HG02763 (cell line): ENCODE results near the gene CHFR.
"Not testable (repeated sequence)": the region's sequence is repeated elsewhere in the genome, so short reads cannot be mapped to it uniquely, and the experiment has no call there.

Source experiments
- ATAC-seq: cut with Tn5 transposase; IDR thresholded peaks from one replicate; pipeline ENCODE4 v1.9.1; 2021; ENCODE audit warnings: mild to moderate bottlenecking, moderate library complexity; ENCODE audit not compliant: unreplicated experiment

The CHFR gene

DNA sequence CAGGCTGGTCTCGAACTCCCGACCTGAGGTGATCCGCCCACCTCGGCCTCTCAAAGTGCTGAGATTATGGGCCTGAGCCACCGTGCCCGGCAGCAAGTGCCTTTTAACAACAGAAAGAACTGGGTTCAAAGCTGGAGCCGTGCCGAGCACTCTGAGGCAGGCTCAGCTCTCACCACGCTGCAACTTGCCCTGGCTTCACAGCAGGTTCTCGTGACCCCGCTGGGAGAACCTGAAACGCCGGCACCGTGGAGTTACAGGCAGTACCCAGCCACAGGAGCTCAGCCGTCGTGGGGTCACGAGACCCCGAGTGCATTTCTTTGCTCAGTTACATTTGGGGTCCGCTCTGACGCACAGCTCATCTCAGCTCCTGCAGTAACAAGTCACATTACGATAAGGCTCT, 73.2 kb downstream of the CHFR start:
- ATAC-seq: no peak

DNA sequence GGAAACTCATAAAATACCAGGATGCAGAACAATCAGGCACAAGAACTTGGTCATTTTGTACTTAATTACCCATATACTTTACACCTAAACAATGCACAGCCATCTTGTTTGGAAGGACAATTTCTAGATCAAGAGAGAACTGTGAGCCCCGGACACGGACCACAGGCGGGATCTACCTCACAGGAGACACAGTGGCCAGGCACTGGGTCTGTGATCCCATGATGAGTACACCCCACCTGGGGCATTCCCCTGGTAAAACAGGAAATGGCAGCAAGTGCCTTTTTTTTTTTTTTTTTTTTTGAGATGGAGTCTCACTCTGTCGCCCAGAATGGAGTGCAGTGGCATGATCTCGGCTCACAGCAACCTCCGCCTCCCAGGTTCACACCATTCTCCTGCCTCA, 74.0 kb downstream of the CHFR start:
- ATAC-seq: no peak

DNA sequence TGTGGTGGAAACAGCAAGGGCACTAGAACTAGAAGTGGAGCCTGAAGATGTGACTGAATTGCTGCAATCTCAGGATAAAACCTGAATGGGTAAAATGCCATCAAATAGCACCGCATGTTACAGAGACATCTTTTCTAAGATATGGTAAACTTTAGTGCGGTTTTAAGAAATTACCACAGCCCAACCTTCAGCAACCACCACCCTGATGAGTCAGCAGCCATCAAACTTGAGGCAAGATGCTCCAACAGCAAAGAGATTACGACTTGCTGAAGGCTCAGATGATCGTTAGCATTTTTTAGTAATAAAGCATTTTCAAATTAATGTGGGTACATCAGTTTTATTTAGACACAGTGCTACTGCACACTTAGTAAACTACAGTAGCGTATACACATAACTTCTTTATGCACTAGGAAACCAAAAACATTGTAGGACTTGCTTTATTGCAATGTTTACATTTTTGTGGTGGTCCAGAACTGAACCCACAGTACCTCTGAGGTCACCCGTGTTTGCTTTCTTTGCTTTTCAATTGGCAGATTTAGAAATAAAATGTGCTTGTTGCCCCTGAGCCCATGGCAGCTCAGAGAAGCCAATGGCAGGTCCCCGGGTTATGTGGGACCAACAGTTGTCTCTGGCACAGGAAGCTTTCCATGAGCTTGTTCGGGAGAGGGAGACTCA, 74.6 kb downstream of the CHFR start:
- no peak for ATAC-seq

DNA sequence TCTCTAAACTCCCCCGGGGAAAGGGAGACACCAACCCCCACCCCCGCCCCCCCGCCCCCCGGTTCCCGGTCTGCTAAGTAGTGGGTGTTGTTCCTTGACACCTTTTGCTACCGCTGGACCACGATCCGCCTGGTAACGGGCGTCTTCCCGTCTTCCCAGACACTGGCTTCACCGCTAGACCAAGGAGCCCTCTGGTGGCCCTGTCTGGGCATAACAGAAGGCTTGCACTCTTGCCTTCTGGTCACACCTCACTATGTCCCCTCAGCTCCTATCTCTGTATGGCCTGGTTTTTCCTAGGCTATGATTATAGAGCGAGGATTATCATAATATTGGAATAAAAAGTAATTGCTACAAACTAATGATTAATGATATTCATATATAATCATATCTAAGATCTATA, 78.0 kb downstream of the CHFR start:
- not testable (repeated sequence) for ATAC-seq

DNA sequence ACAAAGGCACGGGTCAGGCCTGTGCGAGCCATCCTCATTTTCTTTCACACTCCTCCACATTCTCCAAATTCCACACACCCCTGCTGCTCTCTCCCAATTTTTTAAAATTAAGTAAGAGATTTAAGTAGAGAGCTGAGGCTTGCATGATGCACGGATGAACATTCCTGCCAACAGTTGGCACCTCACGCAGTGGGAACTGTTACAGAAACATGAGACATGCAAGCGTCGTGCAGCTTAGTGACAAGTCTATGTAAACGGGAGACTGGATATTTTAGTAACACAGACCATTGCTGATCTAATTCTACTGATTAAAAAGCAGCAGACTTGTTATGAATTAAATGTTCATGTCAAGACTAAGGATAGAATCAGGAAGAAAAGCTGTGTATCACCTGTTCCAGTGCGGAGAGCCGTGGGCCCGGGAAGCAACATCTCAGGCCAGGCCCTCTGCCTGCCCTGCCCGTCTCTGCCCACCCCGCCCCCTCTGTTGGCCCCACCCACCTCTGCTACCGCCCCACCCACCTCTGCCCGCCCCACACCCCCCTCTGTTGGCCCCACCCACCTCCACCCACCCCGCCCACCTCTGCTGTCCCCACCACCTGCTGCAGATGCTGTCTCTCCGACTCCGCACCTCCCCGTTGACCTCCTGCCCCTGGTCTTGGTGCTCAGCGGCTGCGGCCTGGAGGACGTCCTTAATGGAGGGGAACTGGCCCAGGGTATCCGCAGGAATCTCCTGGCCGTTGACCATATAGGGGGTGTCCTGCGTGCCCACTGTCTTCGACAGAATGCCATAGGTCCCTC, 79.9 kb downstream of the CHFR start:
- no peak for ATAC-seq

DNA sequence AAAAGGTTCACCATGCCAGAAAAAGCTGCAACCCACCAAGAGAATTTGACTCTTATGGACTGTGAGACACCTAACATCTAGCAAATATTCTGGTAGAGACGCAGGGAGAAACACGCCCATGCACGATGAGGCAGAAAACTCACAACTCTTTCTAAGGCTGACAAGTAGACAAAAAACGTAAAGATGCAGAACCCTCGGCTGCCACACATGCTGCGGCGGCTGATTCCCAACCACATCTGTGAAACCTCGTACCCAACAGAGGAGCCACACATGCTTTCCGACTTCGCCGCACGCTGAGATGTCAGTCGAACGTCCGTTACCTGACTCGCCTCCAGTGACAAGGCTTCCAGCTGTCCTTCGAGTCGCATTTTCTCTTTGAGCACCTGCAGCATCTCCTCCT, 80.5 kb downstream of the CHFR start:
- ATAC-seq: no peak

DNA sequence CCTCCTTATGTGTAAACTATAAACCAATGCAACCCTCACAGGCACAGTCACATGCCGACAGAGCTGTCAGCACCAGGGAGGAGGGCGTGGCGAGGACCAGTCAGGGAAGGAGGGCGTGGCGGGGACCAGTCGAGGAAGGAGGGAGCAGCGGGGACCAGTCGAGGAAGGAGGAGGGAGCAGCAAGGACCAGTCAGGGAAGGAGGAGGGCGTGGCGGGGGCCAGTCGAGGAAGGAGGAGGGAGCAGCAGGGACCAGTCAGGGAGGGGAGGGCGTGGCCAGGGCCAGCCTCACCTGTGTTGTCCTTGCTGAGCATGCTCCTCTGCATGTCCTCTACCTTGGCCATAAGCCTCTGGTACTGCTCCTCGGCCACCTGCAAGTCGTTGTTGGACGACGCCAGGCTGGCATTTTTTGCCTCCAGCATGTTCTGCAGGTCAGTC, 83.0 kb downstream of the CHFR start:
- ATAC-seq: no peak

DNA sequence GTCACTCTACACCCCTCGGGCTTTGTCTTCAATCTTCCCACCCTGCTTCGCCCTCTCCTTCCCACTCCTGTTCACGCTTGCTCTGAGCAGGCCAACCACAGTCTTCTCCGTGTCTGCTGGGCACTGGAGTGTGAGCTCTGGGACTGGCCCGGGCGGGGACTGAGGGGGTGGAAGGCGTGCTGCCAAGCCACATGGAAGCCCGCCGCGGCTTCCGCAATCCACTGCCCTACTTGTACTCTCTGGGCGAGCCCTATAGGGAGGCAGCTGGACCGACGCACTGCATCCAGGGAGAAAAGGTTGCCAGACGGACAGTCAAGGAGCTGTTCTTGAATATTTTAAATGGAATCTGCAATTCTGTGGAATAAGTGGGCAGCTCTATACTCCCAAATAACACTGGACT, 83.5 kb downstream of the CHFR start:
- no peak for ATAC-seq

DNA sequence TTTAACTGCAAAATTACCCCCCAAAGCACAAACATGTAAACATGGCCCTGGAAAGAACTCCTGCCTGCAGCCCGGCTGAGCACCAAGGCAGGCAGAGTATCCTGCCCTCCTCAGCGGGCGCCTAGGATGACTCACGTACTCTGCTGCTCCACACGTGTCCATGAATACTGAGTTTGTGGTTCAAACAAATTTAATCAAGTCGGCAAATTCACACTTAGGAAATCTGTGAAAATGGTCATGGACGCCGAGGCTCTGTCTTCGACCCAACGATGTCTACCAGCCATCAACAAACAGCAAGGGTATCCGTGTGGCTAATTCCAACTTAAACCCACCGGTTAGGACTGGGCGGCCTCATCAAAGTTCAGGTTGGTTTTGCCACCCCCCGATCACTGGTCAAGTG, 84.3 kb downstream of the CHFR start:
- ATAC-seq: no peak

DNA sequence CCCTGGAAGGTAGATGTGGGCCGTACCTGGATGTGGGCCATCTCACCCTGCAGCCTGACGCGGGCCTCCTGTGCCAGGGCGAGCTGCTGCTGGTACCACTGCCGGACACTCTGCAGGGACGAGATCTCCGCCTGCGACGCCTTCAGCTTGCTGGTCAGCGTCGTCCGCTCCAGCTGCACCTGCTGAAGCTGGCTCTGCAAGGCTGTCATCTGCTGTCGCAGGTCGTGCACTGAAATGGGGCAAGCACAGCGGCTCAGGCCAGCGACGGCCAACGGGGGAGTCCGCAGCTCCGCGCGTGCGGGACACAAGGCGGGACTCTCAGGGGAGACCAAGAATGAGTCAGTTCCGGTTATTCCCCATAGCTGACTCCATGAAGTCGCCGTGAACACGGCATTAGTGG, 85.7 kb downstream of the CHFR start:
- no peak for ATAC-seq

DNA sequence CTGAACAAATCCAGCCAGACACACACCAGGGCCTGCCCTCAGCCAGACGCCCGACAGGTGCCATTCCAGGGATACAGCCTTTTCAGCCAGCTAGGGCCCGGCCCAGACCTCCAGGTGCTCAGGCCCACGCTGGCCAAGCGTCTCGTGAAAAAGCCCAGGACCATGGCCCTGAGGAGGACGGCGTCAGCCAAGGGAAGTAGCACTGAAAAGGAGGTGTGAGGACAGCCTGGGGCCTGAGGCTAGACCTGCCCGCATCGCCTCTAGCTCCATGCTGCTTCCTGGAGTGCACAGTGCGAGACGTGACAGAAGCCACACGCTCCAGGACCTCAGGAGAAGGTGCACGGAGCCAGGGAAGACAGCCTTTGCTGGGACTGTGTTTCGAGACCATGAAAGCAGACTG, 88.6 kb downstream of the CHFR start:
- ATAC-seq: no peak

DNA sequence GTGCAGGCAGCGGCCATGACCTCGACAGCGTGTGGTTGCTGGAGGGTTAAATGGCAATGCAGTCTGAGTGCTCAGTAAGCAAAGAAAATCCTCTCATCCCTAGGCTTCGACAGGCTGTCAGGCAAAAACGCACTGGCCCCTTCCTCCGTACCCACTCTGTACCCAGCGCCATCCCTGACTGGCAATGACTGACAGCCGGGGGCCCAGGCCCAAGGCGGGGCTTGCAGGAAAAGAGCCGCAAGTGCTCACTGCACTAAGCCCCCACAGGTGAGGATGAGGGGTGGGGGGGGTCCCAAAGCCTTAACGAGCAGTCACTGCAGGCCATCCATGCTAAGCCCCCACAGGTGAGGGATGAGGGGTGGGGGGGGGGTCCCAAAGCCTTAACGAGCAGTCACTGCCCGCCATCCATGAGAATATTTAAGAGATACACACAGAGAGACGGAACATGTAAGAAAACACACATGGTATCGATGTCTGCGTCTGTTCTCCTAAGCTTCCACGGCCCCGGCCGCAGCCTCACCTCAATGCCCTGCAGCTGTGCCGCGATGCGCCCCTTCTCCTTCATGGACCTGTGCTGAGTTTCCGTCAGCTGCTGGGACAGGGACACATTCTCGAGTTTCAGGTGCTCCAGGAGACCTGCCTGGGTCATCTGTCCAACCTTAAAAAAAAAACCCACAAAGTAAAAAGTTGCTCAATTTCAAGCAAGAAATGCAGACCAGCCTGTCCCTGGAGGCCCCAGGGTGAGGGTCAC, 89.4 kb downstream of the CHFR start:
- no peak for ATAC-seq

DNA sequence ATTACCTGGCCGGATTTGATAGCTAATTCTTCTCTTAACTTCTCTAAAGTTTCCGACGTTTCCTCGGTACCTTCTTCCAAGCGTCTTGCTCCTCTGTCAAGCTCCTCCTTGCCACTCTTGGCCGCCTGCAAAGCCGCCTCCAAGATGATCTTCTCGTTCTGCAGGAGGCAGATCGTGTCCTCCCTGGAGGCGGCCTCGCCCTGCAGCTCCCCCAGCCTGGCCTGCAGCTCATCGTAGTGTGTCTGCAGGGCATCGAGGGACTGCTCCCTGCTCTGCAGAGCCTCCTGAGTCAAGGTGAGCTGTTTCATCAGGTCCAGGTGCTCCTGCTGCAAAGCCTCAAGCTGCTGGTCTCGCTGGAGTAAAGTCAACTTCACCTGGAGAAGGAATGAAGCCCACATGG, 91.6 kb downstream of the CHFR start:
- ATAC-seq: no peak

DNA sequence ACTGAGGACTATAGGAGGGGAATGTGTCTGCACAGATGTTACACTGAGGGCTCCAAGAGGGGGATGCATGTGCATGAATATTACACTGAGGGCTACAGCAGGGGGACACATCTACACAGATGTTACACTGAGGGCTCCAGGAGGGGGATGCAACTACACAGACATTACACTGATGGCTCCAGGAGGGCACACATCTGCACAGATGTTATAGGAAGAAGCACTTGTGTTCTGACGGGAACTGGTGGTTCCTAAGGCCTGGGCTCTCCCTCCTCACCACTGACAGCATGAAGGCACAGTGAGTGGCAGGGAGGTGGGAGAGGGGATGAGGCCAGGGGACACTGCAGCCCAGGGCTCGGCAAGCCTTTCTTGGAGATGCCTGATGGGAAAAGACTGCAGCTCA, 95.5 kb downstream of the CHFR start:
- not testable (repeated sequence) for ATAC-seq

DNA sequence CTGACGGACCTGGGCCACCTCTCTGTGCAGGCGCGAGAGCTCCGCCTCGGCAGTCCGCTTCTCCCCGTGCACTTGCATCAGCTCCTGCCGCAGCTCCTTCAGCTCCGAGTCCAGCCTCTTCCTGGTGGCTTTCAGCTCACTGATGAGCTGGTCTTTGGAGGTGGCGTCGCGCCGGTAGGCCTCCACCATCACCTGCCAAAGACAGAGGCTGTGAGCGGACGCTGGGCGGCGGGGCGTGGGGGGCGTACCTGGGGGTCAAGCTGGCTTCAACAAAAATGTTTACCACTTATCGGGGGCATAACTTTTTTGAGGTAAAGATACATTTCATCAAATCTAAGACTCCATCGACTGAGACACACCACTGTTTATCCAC, 98.3 kb downstream of the CHFR start:
- ATAC-seq: no peak

DNA sequence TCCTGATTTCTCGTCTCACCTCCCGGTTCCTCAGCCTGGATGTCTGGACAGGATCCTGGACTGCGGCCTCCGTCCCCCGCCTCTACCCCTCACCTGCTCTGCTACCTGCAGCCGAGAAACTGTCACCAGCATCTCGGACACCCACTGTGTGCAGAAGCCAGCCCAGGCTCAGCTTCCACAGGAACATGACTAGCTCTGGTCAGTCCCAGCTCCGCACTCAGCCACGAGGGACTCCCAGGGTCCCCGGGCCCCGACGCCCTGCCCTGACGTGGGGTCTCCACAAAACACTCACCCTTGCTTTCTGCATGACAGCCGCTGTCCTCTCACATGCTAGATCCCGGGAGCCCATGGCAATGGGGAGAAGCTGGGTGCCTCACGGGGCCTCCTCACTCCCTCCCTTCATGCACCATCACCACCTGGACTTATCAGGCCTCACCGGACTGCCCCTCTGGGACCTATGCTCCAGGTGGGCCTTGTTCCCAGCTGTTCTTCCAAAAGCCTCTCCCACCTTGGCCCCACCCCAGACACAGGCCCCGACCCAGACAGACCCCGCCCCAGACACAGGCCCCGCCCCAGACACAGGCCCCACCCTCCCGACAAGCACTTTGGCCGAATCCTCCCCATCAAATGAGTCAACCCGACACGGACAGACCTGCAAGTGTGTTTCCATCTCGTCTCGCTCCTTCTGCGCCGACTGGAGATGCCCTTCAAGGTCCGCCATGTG, 98.9 kb downstream of the CHFR start:
- ATAC-seq: no peak

DNA sequence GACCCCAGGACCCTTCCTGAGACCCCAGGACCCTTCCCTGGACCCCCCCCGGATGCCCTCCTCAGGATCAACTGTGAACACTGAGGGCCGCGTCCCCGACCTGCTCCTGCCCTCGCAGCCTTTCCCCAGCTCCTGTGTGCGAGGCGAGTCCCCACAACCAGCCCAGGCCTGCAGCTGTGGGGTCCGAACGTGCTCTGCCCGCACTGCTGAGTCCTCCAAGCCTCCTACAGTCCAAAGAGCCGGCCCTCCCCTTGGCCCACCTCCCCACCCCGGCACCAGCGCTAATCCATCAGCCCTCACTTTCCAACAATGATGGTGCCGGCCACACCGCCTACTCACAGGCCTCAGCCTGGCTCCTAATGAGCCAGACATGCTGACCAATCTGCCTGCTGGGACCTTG, 99.5 kb downstream of the CHFR start:
- no peak for ATAC-seq

DNA sequence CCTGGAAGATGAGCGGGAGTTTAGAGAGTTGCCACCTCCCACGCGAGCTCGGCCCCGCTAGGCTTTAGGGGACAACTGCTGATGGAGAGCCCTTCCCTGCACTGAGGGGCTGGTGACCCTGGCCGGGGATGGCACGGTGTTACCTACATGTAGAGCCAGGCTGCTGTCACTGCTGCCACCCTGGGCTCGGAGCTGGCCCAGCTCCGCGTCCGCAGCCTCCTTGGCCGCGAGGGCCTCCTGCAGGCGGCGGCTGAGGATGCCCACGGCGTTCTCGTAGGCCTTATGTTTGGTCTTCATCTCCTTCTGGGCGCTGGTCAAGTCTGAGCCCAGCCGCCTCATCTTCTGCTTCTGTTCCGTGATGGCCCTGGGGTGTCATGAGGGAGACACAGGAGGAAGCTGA, 101.2 kb downstream of the CHFR start:
- ATAC-seq: no peak

DNA sequence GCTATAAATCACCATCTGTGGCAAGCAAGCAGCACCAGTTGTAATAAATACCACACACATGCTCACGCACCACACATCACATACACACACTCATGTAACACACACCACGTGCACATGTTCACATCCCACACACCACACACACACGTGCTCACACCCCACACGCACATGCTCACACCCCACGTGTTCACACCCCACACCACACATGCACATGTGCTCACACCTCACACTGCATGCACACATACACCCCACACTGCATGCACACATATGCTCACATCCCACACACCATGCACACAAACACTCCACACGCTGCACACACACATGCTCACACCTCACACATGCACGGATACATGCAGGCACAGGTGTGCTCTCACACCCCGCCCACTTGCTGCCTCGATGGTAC, 102.8 kb downstream of the CHFR start:
- no peak for ATAC-seq

DNA sequence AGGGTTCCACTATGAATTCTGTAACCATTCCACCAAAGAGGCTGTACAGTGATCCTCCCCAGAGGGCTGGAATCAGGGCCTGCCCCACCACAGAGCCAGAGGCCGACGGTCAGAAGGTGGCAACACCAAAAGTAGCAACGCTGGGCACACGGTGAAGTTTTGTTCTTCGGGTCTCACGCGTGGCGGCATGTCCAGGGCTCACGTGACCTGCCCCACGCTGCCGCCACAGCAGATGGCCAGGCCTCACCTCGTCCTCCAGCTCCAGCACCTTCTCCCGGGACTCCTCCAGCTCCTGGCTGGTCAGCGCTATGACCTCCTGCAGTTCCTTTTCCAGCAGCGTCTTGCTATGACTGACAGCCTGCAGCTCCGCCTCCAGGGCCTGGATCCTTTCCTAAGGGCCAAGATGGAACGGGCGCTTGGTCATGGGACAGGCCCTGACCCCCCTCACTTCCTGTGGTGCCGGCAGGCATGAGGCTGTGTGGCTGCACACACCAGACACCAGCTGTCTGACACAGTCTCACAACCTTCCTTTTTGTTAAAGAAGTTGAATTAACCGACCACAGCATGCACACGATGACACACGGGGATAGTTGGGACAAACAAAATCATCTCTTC, 103.4 kb downstream of the CHFR start:
- ATAC-seq: no peak
